ENCODE results near the gene ASRGL1.

The ASRGL1 gene

GRCh38 chr11:62337303-62338181 lies at the start of gene ASRGL1:
Gene ASRGL1 (plus strand): TSS chr11:62337448. CDS start chr11:62337978, 530 bp downstream.
- TF ChIP-seq CTCF (IDR thresholded peaks at IDR 0.05; ENCODE audit: insufficient read depth, low read depth, low read length, missing control alignments): no peak
- peak; percentile 55 for DNase-seq (ENCODE audit: low read depth)

GRCh38 chr11:62295504-62295903 lies 41.7 kb upstream of the ASRGL1 start:
- no peak overlapping the region for H3K4me3 ChIP-seq (ENCODE audit: low read length)
- peak; percentile 57 for DNase-seq (ENCODE audit: low read depth)

More at GRCh38 chr11:62337303-62338181, at the start of gene ASRGL1:
- H3K4me3 ChIP-seq (ENCODE audit: low read length): peak within 1 kb of the TSS; percentile 36

GRCh38 chr11:62298975-62299374 lies 38.3 kb upstream of the ASRGL1 start, which contains the start of gene SCGB1D4:
Gene SCGB1D4 (minus strand): TSS chr11:62299075. CDS start chr11:62299010, 65 bp downstream.
- DNase-seq (ENCODE audit: low read depth): no peak
- TF ChIP-seq CTCF (IDR thresholded peaks at IDR 0.05; ENCODE audit: insufficient read depth, low read depth, low read length, missing control alignments): no peak
- H3K4me3 ChIP-seq (ENCODE audit: low read length): no peak within 1 kb of the TSS

More at GRCh38 chr11:62295504-62295903, 41.7 kb upstream of the ASRGL1 start:
- no peak for TF ChIP-seq CTCF (IDR thresholded peaks at IDR 0.05; ENCODE audit: insufficient read depth, low read depth, low read length, missing control alignments)

DNA sequence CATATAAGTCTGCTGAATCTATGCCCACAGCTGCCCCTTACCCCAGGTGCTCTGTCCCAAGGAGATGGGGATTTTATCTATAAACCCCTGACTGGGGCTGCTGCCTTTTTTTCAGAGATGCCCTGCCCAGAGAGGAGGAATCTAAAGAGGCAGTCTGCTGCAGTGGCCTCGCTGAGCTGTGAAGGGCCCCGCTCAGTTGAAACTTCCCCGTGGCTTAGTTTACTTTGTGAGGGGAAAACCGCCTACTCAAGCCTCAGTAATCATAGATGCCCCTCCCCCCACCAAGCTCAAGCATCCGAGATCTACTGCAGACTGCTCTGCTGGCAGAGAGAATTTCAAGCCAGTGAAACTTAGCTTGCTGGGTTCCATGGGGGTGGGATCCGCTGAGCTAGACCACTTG lies 31.0 kb upstream of the ASRGL1 start:
- TF ChIP-seq CTCF (IDR thresholded peaks at IDR 0.05; ENCODE audit: insufficient read depth, low read depth, low read length, missing control alignments): no peak
- H3K4me3 ChIP-seq (ENCODE audit: low read length): no peak overlapping the region
- no peak for DNase-seq (ENCODE audit: low read depth)

DNA sequence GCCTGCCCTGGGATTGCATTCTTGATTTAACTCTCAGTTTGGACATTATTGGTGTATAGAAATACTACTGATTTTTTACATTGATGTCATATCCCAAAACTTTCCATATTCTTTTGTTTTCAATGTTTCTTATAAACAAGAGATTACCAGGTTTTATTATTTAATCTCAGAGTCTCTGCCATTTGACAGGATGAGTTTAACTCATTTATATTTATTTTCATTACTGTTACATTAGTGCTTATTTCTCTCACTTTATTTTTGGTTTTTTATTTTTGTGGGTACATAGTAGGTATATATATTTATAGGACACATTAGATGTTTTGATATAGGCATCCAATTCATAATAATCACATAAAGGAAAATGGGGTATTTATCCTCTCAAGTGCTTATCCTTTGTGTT lies 29.3 kb upstream of the ASRGL1 start:
- H3K4me3 ChIP-seq (ENCODE audit: low read length): no peak overlapping the region
- no peak for TF ChIP-seq CTCF (IDR thresholded peaks at IDR 0.05; ENCODE audit: insufficient read depth, low read depth, low read length, missing control alignments)
- no peak for DNase-seq (ENCODE audit: low read depth)

DNA sequence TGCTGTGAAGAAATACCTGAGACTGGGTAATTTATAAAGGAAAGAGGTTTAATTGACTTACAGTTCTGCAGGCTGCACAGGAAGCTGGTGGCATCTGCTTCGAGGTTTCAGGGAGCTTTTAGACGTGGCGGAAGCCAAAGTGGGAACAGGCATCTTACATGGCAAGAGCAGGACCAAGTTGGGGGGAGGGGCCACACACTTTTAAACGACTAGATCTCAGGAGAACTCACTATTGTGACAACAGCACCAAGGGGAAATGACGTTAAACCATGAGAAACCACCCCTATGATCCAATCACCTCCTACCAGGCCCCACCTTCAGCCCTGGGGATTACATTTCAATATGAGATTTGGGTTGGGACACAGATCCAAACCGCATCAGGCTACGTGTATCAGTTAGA lies 27.3 kb upstream of the ASRGL1 start:
- no peak for TF ChIP-seq CTCF (IDR thresholded peaks at IDR 0.05; ENCODE audit: insufficient read depth, low read depth, low read length, missing control alignments)
- DNase-seq (ENCODE audit: low read depth): no peak
- no peak overlapping the region for H3K4me3 ChIP-seq (ENCODE audit: low read length)
